Measurements from ENCODE around the gene CAMKK1.

DNA sequence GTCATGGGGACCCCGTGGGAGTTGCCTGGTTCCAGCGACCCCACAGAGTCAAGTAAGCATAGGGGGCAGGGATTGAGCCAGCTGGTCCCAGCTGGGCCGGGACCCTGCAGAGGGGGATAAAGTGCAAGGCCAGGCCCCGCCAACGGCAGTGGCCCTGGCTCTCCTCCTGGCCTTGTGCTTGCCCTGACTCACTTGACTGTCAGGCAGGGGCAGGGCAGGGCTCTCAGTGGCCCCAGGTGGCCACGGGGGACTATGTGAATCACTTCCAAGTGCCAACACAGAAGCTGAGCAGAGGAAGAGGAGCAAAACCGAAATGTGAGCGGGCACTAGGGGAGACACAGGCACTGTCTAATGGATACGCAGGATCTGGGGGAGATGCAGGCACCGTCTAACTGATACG, 25.2 kb downstream of the CAMKK1 start:
- TF ChIP-seq CSDC2 (CRISPR knock-in tag; IDR thresholded peaks at IDR 0.05) = no peak
- no peak for TF ChIP-seq ZFP30 (CRISPR knock-in tag; IDR thresholded peaks at IDR 0.05)
- TF ChIP-seq TOX (CRISPR knock-in tag; IDR thresholded peaks at IDR 0.05; ENCODE audit: borderline replicate concordance) = no peak
- no peak for TF ChIP-seq POU6F1 (CRISPR knock-in tag; IDR thresholded peaks at IDR 0.05; ENCODE audit: borderline replicate concordance, low read depth)
